ENCODE measurements around the gene LDB2.
"Not testable (repeated sequence)": the region's sequence is repeated elsewhere in the genome, so short reads cannot be mapped to it uniquely, and the experiment has no call there.

The LDB2 gene

DNA sequence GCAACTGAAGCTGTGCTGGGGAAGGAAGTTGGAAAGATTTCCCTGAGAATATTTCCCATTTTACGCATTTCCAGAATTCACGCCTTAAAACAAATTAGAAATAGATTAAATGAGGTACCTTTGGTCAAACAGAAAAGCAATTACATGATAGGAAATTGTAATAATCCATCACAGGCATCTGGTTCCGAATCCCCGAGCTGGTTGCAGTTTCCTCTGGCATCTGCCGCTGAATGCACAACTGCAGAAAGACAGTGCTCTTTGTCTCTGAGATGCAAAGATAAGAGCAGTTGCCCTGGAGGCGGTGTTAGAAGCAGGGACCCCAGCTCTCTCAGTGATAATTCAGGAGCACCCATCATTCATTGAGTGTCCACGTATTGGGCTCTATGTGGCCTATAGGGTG, 224.4 kb downstream of the LDB2 start:
- DNase-seq, result no peak

DNA sequence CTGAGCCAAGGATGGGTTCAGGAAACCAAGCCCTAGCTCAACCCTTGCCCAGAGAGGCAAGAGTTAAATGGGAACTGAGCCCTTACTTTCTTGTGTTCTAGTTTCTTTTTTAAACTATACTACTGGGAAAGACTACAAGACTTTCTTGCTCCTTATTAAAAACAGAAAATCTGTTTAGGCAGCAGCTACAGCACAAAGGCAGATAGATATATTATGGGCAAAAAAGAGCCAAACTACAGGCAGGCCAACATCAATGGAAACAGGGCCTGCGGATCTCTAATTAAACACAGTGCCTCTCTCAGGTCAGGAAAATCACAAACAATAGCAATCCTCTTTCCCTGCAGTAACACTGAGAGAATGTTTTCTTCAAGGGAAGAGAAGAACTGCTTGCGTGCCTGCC, 226.0 kb downstream of the LDB2 start:
- no peak for DNase-seq

DNA sequence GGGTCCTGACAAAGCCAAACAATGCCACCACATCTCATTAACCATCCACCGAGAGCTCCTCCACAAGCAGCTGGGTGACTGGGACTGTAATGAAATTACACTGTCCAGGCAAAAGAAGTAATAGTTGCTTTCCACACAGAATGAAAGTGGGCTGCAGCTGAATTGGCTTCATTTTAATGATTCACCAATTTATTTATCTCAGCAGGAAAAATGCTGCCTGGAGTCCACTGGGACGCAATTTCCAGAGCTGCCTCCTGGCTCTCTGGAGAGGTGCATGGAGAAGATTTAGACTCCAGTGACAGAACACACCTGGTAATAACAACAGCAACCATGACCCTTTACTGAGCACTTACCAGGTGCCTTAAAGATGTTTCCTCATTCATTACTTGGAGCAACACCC, 226.7 kb downstream of the LDB2 start:
- no peak for DNase-seq

DNA sequence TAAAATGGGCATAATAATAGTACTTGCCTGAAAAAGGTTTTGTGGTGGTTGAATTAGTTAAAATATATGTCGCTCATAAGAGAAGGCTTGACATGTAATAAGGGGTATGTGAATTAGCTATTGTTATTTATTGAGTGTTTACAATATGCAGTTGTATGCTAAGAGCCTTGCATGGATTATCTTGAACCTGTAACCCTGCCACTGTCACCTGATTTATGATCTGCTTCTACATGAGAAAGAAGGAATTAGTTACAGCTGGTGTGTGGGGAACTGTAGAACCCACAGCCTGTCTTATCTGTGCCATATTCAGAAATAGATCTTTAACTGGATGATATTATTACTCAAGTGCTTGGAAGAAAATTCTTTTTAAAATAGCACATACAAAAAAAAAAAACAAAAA, 227.7 kb downstream of the LDB2 start:
- DNase-seq, result no peak

DNA sequence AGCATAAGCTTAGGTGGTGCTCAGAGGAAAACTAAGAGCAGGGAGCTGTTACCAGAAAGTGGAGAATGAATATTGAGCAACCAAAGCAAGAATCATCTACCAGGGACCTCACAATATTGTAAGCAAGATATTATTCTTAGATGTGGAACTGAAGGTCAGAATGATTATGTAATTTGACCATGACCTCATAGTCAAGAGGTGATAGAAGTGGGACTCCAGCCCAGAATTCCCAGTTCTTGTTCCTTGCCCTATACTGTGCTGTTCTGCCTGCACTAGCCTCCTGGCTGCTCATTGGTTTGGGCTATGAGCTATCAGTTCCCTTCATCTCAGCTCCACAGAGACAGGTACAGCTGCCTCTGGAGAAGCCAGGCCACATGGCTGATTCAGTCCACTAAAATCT, 229.4 kb downstream of the LDB2 start:
- no peak for DNase-seq

DNA sequence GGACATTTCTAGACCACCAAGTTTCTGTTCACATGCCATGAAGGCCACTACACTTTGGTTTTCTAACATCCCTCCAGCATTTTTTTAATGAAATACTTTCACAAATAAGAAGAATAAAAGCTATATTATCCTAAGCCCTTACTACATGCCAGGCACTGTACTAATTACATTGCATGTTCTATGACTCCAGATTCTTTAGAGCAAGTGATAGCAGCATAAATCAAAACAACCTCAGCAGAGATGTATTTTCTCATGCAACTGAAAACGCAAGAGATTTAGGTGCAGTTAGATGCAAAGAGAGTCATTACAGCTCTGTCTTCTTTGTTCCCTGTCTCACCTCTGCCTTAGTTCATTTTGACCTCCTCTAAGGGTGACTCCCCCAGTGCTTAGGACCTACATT, 230.0 kb downstream of the LDB2 start:
- no peak for DNase-seq

DNA sequence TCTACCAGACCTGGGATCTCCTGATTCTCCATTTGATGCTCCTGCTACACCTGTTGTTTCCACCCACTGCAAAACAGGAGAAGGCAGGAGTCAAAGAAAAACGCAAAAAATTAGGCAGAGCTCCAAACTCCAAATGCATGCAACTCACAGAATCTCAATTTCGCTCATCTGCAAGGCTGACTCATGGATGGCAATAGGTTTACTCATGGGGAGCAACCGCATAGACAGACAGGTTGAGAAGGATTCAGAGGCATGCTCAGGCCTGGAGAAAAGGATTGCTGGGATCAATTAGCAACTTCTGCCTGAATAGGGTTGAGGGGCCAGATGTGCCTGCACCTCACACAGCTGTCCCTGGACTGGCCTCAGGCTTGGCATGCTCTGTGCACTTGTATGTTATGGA, 231.0 kb downstream of the LDB2 start:
- DNase-seq, result no peak

DNA sequence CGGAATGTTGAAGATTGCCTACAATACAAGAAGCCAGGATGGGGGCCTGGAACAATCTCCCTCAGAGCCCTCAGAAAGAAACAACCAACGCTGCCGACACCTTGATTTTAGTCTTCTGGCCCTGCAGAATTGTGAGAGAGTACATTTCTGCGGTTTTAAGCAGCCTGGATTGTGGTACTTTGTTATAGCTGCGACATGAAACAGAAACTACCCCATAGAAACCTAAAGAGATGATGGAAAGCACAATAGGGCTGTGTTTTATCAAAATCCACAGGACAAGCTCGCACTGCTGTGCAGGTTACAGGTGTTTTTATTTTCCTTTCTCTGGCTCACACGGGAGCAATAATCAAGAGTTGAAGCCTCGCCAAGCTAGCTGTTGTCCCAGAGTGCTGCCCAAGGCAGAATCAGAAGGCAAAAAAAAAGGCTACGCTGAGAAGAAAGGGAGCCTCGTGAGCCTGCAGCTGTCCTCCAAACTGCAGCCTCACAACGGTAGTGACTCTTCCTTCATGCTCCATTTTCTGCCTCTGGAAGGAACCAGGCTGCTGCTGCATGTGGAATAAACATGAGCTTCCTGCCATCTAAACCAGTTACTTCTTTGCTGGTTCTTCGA, 232.4 kb downstream of the LDB2 start:
- DNase-seq, result no peak

DNA sequence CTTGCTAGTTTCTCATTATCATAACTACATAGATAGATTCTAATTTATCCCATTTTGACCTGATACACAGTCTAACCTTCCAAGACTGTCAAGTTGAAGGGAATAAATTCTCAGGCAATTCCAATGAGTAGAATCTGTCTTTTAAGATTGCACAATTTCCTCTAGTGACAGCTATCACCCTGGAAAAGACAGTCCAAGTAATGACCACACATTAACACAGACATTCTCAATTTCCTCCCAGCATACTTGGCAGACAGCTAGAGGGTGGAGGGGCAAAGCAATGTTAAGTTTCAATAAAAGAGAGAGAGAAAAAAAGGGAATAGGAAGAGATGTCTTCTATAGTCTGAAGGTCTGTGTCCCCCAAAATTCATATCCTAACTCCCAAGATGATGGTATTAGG, 234.7 kb downstream of the LDB2 start:
- DNase-seq, result no peak

DNA sequence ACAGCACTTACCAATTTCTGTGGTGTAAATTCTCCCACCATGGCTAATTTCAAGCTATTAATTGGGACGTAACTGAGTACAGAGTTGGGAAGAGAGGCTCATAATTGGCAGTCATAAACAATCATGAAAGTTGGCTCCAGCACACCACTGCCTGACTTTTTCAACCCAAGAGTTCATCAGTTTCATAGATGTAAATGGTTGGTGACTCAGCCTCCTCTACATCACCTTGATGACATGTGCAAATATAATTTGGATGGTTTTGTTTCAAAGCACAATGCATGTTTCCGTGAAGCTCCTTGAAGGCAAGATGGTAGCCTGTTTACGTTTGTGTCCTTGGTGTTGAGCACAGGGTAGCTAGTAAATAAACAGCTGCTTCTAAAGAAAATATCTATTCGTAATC, 235.1 kb downstream of the LDB2 start:
- no peak for DNase-seq

DNA sequence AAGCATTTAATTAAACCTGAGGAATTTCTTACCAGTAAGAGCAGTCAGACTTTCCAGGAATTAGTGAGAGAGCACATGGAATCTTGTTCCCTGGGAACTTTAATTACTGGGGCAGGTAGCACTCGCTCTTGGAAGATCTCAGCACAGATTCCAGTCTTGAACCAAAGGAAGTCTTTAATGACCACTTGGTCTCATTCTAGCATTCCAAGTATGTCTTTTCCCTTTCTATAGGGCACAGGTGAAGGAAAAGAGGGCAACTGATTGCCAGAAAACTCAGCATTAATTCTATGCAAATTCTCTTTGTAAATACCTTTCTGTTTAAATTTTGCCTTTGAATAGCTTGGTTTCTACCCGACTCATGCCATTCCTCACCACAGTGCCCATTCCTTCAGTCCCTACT, 236.6 kb downstream of the LDB2 start:
- no peak for DNase-seq

DNA sequence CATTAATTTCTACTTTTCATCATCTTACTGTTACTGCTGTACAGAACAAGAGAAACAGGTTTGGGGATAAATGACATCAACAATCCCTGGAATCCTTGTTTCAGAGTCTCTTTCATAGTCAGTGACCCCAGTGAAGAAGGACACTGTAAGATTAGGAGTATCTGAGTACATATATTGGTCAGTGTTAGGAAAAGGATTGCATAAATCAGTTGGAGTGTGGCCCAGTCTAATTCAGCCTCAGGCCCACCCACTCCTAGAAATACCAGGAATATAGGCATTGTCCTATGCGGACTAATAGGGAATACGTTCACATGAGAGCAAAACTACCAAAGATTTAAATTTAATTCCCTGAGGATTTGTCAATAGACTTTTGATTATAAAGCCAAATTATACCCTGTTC, 237.8 kb downstream of the LDB2 start:
- no peak for DNase-seq

DNA sequence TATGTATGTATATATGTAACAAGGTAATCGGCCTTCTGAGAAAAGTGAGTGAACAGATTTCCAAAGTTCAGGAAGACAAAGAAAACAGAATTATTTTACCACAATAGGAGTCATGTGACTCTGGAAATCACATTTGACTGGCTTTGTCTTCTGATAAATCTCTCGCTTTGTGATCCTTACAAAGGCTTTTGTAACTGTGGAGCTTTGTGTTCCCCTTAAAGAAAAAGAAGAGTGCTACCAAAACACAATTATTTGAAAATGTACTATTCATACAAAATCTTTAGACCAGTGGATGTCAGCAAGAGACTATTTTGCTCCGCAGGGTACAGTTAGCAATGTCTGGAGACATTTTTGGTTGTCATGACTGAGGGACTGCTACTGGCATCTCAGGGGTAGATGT, 238.8 kb downstream of the LDB2 start:
- no peak for DNase-seq

DNA sequence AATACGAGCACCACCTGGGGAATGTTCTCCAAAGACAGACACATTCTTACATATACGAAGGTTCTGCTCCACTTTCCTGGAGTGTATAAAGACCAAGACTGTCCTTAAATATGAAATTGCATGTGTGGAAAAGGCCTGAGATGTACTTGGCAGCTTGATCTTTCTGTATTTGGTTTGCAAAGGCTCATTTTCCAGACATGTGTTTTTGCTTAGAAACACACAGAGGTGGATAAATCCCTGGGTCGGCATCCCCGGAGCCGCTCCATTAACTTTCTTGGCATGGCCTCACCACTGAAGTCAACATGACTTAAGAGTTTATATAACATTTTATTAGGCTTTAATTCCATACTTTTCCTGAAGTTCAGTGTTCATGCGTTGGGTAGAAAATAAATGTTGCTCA, 239.4 kb downstream of the LDB2 start:
- DNase-seq, result no peak

DNA sequence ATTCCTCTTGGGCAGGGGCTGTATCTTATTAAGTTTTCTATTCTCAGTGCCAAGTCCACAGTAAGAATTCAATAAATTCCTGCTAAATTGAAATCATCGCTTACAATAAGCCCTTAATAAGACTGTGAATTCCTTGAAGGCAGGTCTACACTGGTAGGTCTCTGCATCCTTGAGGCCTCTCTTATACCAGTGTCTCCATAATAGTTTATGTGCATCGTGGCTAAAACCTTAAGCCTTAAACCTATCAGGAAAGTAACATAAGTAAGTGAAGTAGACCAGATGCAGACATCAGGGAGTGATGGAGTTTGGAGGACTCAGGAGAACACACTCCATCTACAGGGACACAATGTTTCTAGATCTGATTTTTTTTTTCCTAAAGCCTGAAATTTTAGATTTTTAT, 240.3 kb downstream of the LDB2 start:
- DNase-seq, result no peak

DNA sequence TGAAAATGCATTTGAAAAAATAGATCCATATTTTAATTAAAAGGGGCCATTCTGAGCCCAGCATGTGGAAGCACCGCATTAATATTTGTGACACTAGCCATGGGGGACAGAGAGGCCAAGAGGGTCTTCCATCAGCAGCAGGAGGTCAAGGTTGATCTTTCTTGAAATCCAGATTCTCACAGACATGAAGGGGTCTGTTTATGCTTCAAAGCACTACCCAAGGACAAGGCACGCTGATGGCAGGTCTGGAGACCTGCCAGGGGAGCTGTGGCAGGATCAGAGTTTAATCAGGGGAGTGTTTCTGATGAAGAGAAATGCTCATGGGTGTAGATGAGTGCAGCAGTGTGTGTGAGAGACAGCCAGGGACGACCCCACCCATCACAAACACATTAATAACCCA, 243.3 kb downstream of the LDB2 start:
- no peak for DNase-seq

DNA sequence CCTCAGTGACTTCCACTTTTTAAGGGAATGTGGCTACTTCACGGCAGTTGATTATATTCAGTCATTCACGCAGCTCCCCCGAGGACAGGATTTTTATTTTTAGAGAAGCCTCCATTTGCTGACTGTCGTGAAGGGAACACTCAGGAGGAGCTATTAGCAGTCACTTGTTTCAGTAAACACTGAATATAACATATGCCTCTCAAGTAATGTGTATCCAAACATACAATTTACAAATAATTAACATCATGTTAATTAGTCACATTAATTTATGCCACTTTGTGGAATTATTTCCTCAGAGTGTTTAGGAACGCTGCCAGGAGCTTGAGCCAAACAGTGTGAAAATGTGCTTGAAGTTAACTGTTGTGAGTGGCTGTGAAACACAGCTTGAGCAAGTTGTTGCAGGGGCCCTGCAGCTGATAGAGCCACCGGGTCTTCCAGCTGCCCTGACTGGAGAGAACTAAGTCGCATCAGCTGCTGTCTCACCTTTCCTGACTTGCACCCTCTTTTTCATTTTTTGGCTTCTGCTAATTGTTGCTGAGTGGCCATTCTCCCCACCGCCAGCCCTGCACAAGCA, 245.6 kb downstream of the LDB2 start:
- DNase-seq, result no peak

DNA sequence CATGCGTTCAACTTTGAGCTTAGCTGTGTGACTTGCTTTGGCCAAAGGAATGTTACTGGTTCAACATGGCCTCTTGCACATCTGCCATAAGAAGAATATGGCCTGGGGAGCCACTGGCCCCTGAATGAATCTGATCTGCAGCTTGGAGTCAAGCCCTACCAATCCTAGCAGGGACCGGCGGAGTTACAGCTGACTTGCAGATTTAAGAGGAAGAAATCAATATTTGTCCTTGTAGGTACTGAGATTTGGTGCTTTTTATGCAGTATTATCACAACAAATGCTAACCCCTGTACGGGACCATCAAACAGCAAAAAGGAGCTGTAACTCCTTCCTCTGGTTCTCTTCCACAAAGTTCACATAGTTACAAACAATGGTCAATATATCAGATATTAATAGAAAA, 252.0 kb downstream of the LDB2 start:
- no peak for DNase-seq

DNA sequence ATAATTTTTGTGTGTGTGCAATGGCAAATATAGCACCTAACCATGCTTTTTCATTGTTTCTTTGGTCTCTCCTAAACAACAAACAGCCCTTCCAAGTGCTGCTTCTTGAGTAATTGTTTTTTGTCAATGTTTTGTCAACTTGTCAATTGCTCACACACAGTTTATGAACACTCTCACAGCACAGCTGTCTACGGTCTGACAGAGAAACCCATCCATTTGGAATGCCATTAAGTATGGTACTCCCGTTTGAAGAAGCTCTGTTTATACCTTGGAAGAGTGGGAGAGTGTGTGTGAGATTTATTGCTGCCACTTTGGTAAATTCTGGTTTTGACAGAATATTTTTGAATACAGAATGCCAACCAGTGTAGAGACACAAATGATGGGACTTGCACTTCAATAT, 254.6 kb downstream of the LDB2 start:
- no peak for DNase-seq

DNA sequence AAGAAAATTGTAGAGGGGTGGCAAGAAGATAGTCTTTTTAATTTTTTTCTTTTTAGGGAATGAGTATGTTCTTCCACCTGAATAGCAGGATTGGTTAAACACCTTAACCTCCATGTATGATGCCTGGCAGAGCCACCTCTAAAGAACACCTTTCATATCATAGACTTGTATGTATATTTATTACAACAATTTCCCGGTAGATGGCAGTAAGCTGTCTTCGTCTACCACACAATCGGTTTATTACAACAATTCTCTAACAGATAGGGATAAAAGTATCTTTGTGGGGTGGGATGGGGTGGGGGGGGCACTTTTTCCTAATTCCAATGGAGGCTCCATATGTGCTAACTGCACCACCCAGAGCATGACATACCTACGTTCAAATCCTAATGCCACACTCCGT, 255.5 kb downstream of the LDB2 start:
- DNase-seq, result no peak

DNA sequence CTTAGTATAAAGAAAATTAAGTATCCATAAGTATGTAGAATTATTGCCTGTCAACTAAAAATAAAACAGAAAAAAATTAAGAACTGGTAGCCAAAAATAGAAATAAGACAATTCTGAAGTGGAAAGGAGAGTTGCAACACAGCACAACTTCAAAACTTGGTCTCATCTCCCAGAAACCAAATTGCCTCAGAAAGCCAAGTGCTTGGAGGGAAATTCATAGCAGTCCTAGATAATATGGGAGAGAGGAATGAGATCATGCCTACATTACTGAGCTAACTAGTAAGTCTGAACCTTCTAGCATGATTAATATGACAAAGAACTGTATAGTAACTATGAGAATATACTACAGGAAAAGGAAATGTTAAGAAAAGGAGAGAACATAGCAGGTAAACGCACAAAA, 256.5 kb downstream of the LDB2 start:
- no peak for DNase-seq

DNA sequence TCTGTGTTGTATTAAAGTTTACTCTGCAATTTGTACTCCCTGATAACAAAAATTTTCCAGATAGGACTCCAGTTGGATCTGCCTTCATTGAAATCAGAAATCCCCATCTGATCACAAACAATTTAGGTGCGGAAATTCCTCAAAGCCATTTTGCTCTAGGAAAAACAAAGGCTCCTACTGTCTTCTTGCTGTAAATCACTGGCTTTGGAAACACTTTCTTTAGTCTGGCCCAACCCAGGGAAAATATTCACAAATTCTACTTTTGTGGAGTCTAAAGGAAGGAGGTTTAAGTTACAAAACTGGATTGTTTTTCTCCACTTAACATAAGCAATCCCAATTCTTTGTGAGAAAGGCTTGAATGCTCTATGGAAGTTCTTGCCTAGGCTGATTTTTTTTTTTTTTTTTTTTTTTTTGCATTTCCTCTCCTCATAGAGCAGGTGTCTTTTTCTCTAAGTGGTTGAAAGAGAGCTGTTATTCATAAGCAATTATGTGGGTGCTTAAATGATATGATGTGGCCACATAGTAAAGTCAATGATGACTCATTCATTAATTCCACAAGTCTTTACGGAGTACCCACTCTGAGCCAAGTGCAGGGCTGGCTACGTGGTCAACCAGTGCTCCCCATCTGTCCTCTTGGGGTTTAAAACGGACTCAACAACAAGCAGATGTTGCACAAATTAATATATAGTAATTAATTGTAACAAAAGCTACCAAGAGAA, 261.4 kb downstream of the LDB2 start:
- DNase-seq, result no peak

DNA sequence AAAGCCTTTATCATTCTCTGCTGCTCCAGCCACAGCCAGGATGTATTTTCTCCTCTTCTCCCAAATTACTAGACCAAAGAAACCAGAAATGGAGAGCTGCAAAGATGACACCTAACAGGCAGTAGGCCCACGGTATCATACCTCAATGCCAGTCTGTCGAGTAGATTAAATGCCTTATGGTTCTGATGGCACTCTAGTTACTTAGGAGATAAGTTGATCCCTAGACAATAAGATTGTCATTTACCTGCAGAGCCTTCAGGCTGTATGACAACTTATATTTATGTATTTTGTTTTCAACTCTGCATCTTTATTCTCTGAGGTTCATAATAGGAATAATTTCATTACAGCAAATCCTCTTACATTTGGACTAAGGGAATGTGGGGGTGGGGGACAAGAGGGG, 262.1 kb downstream of the LDB2 start:
- no peak for DNase-seq

DNA sequence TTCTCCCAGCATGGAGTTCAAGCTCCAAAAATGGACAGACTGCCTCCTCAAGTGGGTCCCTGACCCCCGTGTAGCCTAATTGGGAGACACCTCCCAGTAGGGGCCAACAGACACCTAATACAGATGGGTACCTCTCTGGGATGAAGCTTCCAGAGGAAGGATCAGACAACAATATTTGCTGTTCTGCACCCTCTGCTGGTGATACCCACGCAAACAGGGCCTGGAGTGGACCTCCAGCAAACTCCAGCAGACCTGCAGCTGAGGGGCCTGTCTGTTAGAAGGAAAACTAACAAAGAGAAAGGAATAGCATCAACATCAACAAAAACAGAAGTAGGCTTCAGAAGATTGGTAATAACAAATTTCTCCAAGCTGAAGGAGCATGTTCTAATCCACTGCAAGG, 269.2 kb downstream of the LDB2 start:
- DNase-seq, result not testable (repeated sequence)

DNA sequence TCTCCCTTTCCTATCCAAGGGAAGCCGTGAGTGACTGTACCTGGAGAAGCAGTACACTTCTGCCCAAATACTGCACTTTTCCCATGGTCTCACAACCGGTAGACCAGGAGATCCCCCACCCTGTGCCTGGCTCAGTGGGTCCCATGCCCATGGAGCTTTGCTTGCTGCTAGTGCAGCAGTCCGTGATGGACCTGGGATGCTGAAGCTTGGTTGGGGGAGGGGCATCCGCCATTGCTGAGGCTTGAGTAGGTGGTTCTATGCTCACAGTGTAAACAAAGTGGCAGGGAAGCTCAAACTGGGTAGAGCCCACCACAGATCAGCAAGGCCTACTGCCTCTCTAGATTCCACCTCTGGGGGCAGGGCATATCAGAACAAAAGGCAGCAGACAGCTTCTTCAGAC, 269.6 kb downstream of the LDB2 start:
- not testable (repeated sequence) for DNase-seq

Measured in activated naive CD4-positive, alpha-beta T cell treated with anti-CD3 and anti-CD28 coated beads, Interleukin-2, amount 50 U/mL, for 16 hours (primary cell).